CD4-positive, alpha-beta T cell treated with Interferon gamma for 1 hour (primary cell): Measurements from ENCODE around the gene ADRA2B.

Source experiments
- DNase-seq: peaks from one replicate; pipeline ENCODE4 v3.0.0-alpha.2; 2020

Gene ADRA2B

DNA sequence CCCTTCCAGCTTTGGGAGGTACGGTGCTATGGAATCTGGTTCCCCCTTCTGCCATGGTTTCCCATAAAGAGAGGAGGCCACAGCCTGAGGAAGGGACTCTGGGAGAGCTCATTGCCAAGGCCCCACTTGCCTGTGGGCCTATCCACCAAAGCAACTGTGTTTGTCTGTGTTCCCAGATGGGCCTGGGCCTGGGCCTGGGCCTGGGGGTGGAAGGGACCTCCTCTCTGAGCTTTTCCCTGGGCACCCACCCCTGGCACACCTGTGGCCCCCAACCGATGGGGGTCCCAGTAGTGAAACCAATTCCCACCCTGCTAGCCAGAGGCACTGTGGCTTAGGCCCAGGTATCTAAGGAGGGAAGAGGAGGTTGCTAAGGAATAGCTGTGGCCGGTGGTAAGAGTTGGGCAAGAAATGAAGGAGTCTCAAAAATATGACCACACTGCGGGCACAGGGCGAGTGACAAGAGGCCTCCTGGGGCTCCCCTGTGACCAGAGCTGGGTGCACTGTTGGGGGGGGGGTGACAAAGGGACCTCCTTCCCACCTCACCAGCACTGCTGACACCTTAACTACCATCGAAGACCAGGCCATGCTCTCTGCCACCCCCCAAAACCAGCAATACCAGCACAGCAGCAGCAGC lies 33.8 kb upstream of the ADRA2B start:
- DNase-seq: no peak

GRCh38 chr2:96148410-96149217 lies 32.2 kb upstream of the ADRA2B start:
- DNase-seq: peak; percentile 99

- DNase-seq: no peak
Observed at GRCh38 chr2:96147593-96148201, 31.3 kb upstream of the ADRA2B start.

DNA sequence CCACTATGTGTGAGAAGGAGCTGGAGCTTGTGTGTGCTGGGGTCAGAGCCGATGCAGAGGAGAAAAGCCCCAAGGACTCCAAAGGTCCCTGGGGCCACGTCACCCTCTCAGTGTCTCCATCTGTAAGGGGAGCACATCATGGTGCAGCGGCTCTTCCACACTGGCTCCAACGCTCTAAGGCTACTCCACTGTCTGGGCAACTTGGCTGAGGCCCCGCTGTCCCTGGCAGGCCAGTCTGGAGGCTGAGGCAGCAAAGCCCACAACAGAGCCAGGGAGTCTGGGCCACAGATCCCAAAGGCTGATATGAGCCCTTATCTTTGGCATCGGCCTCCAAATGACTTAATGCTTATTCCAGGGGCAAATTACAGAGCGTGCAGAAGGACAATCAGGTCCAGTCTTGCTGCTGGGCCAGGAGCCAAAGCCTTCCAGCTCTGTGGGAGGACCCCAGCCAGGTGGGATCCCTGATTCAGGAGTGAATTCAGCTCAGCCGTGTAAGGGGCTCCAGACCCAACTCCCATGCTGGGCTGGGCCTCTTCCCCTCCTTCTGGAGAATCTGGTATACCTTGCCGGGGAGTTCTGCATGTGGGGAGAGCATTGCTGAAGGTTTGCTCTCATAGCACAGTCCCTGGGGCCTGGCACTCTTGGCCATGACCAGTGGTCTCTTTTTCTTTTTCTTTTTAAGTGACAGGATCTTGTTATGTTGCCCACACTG lies 30.7 kb upstream of the ADRA2B start:
- no peak for DNase-seq

DNA sequence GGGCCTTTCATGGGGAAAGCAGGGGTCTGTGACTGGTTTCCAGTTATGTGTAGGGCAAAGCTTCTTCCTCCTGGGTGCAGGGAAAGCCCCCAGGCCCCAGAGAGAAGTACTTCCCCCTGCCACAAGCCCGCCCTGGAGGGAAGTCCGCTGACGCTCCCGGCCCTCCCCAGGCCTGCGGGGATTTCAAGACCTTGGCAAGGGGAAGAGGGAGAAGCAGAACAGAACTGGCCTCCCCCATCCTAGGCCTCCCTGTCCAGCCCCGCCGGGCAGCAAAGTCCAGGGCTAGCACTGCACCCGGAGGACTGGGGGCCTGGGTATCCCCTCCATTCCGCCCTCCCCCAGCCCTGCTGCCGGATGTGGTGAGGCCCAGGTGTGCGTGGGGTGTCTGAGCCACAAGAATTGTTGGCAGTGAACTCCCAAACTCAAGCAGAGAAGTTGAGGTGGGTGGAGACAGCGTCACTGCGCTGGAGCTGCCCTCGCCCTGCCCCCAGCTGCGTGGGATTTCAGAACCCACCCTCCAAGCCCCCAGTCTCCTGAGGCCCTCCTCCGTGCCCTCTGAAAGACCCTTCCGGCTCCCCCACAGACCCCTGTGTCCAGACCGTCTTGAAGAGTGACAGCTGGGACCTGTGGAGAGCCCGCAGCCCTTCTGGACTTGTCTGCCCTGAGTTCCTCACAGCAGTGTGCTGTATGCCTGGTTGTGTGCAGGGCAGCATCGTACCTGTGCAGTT lies 29.9 kb upstream of the ADRA2B start:
- peak; percentile 92 for DNase-seq

GRCh38 chr2:96145848-96146152 lies 29.4 kb upstream of the ADRA2B start:
- DNase-seq: no peak

DNA sequence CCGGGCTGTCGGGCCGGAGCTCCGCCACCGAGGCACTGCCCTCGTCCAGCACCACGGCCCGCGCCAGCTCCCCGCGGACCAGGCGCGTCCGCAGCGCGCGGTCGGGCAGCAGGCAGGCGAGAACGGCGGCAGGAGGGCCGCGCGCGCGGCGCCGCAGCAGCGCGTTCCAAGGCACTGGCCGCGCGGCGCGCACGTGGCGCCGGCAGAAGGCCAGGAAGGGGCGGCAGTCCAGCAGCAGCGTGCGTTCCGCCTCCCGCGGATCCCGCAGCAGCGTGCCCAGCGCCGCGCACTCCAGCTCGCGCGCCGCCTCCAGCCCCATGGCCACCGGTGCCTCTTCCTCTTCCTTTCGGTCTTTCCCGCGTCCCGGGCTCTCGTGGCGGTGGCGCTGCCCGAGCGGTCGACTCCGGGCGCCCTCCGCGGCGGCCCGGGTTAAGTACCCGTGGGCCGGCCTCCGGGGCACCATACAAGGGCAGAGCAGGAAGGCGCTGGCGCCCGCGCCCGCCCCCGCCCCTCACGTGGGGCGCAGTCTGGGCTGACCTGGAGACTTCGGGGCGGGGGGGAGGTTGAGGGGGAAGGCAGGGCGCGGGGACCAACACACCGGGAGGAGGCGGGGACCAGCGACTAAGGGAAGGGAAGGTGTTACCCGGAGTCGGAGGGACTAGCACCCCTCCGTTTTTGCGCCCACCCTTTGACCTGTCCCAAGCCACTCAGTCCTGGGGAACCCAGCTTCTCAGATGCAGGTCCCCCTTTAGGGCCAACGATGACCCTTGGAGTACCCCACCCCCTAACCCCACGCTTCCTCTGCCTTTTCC lies 28.9 kb upstream of the ADRA2B start, which contains the start of gene DUSP2:
Gene DUSP2 (minus strand): TSS at position 405 of the 812 bp plus-strand sequence. CDS start 86 bp downstream, at position 319.
- peak; percentile 97 for DNase-seq

DNA sequence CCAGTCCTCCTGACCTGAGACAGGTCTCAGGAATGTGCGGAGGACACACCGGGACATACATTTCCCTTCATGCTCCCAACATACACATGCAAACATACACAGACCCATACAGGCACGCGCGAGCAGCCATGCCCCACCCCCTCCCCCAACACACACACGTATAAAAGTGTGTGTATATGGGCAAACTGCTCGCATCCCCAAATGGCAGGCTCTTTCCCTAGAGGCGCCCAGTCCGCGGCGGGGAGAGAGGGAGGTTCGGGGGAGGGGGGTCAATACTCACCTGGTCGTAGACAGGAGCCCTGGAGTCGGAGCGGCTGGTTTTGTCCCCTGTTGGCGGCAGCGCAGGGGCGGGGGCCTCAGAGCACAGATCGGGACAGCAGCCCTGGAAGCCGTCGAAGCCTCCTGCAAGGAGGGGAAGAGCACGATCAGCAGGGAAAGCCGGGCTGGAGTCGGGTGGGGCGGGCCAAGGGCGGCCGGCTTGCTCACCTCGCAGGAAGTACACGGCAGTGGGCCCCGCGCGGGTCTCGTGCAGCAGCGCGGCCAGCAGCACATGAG lies 28.2 kb upstream of the ADRA2B start:
- DNase-seq: peak; percentile 46

DNA sequence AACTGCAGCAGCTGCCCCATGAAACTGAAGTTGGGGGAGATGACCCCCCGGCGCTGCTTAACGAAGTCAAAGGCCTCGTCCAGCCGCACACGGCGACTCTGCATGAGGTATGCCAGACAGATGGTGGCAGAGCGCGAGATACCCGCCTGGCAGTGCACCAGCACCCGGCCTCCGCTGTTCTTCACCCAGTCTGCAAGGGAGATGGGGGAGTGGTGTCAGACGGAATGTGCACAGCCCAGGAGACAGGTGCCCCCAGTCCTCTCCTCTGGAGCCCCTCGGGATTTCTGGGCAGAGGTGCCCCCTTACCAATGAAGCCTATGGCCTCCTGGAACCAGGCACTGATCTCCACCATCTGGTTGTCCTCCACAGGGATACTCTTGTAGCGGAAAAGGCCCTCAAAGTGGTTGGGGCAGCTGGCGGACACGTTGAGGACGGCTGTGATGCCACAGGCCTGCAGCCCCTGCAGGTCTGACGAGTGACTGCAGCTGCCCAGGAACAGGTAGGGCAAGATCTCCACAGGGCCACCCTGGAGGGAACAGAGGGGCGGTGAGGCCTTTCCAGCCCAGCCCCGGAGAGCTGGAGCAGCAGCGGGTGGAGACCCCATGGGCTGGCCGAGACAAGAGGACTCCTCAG lies 27.6 kb upstream of the ADRA2B start:
- peak; percentile 37 for DNase-seq

DNA sequence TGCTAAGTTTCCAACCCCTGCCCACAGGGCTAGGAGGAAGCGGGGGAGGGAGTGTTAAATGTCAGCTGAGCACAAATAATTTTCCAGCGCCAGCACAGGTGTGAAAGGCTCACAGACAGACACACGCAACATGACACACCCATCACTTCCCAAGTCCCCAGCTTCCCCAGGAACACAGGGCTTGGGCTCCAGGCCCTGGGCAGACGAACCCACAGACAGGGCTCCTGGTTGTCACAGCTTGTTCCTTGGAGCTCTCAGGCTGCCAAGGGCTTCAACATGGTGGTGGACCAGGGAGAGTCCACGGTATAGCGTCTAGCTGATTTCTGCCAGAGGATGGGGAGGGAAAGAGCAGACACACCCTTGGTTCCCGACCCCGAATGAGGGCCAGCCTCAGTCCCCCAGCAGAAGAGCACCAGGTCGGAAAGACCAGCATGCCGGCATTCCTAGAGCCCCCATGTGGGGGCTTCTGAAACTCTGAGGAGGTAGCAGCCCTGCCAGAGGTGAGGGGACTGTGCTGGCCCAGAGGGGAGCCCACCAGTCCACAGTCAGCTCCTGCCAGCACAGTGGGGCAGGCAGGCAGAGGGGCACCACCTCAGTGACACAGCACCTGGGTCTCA lies 27.0 kb upstream of the ADRA2B start:
- no peak for DNase-seq

DNA sequence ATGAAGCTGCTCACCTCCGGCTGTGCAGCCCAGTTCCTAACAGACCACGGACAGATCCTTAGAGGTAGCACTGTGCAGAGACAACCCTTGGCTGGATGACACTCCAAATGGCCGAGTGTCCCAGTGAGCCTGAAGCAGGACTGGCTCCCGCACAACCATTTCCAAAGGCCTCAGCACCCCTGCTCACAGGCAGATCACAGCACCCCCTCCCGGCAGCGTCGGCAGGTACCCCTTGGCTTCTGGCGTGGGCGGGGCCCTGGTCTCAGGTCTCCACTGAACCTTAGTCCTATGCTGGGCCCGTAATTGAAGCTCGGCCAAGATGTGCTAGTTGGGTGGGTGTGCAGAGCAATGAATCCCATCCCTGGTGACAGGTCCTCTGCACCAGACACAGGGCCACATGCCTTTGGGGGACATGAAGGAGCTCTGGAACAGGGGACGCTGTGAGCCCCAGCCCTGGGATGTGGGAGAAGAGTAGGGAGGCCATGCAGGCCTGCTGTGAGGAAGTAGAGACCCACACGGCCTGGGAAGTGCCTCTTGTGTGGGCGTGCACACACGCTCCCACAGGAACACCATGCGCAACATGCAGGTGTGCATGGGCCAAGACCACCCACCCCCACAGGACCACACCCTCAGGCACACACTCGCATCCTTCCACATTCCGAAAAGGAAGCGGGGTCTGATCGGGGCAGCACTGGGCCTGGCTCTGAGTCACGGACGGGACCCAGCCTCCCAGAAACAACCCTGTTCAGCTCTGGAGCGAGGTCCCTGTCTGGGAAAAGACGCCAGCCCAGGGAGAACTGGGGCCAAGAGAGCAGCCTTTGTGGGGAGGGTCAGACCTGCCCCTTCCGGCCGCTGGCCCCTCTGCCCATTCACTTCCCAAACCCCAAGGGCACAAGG lies 26.1 kb upstream of the ADRA2B start:
- peak; percentile 78 for DNase-seq

DNA sequence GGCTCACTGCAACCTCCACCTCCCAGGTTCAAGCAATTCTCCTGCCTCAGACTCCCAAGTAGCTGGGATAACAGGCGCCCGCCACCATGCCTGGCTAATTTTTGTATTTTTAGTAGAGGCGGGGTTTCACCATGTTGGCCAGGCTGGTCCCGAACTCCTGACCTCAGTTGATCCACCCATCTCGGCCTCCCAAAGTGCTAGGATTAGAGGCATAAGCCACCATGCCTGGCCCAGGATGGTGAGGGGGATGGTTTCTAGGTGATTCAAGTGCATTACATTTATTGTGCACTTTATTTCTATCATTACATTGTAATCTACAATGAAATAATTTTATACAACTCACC lies 25.2 kb upstream of the ADRA2B start:
- peak; percentile 10 for DNase-seq

DNA sequence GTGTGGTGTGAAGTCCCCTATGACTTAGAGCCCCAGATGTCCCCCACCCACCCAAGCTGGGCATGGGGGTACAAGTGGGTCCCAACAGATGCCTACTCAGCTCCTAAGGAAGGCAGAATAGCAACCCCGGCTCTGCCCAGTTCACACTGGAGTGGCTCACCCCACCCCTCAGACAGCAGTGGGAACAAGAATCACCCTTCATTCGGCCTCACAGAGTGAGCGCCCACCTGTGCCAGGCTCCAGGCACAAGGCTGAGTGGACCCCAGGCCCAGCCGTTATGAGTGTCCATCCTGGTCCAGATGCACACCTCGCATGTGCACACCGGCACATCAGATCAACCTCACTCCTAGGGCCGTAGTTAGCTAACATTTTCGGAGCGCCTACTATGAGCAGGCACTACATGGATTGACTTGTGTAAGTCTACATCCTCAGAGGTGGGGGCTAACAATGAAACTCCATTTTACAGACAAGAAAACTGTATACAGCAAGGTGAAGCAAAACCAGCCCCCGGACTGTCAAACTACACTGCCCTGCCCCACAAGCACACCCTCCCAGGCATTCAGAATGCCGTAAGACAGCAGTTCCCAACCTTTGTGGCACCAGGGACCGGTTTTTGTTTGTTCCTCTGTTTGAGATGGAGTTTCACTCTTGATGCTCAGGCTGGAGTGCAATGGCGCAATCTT lies 24.7 kb upstream of the ADRA2B start:
- DNase-seq: peak; percentile 17

DNA sequence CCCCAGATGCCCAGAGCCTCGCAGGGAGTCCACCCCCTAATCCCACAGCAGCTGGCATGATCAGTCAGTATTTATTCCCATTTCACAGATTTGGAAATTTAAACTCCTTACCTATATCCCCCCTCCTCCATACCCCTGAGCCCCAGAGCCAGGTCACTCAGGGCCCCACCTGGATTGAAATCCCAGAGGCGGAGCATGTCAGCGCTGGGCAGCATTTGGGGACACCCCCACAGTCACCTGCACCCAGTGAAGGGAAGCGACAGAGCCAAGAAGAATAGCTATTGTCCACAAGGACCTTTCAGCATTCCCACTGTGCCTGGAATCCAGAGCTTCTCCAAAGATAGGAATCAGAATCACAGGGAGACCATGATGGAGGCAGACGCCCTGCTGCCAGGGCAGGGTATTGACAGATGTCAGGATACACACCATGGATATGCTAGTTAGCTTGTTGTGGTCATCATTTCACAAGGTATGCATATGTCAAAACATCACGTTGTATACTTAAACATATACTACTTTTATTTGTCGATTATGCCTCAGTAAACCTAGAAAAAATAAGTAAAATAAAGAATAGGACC lies 22.9 kb upstream of the ADRA2B start:
- DNase-seq: peak; percentile 0

DNA sequence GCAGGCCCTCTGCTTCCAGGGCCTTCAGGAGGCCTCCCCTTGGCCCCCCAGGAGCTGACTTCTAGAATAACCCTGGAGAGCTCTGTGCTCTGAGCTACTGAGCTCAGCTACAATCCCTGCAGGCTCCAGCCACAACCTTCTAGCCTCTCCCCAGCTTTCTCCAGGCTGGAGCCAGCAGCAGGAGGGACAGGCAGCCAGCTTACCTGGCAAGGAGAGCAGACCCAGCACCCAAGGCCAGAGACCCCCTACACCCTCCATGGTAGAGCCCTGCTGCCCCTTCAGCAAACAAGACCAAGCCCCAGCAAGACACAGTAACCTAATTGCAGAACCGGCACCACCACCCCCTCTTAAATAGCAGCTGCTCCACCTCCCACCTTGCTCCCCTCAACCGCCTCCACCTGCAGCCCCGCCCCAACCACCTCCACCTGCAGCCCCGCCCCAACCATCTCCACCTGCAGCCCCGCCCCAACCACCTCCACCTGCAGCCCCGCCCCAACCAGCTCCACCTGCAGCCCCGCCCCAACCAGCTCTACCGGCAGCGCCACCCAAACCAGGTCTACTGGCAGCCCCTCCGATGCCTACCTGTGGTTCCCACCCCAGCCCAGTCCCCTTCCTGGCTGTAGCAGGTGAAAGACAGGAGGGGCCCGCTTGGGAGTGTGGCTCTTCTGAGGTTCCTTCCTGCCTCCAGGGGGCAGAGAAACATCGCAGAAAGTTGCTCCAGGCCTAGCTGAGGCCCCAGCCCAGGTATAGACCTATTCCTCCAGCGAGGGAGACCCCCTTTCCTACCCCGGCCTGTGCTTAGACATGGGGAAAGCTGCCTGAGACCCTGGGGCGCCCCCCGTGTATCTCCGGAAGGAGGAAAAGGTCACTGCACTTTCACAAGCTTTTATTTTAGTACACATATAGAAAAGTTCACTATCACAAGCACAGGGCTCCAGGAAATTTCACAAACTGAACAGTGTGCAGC lies 22.1 kb upstream of the ADRA2B start, which contains the start of gene ASTL:
Gene ASTL (minus strand): TSS at position 324 of the 967 bp plus-strand sequence. CDS start 66 bp downstream, at position 258.
- DNase-seq: peak; percentile 71

- DNase-seq: peak; percentile 1
Observed at GRCh38 chr2:96137321-96138178, 21.2 kb upstream of the ADRA2B start.
